B cell (primary cell): ENCODE results near the gene GOLGA6L10.

ENCODE experiments used
- CTCF ChIP-seq: fragments of 200-600 bp; IDR thresholded peaks from one replicate; pipeline ENCODE4 v1.8.0; 2022; ENCODE audit warnings: antibody characterized with exemption, mild to moderate bottlenecking
- EZH2 ChIP-seq: IDR thresholded peaks from 2 replicates; pipeline ENCODE4 v1.6.1; 2012; ENCODE audit warnings: borderline replicate concordance, low read depth, mild to moderate bottlenecking, moderate library complexity, low read length; ENCODE audit not compliant: insufficient read depth, poor library complexity, severe bottlenecking

DNA sequence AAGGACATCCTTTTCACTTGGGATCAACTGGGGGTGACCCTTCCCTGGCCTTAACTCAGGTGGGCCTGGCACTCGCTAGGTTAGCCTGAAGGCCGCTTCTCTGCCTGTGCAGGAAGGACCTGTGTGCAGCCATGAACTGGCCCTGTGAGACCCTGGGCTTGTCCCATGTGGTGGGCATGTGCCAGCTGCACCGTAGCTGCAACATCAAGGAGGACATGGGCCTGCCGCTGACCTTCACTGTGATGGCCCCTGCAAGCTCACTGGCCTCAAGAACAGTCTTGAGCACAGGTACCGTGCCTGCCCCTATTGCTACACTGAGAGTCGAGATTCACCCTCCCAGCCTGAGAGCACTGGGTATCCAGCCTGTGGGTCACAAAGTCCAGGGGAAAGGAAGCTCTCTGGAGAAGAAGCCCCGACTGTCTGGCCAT is 43.6 kb downstream of the GOLGA6L10 start:
- TF ChIP-seq CTCF, result no peak
- no peak for TF ChIP-seq EZH2
